HG03060 (cell line): ENCODE results near the gene NSD2.

Experiments used
- ATAC-seq: cut with Tn5 transposase; IDR thresholded peaks from one replicate; pipeline ENCODE4 v1.9.1; 2021; ENCODE audit warnings: low read depth, moderate number of reproducible peaks; ENCODE audit not compliant: unreplicated experiment

The NSD2 gene

GRCh38 chr4:1862961-1863296 is 8.3 kb upstream of the NSD2 start:
- no peak for ATAC-seq

DNA sequence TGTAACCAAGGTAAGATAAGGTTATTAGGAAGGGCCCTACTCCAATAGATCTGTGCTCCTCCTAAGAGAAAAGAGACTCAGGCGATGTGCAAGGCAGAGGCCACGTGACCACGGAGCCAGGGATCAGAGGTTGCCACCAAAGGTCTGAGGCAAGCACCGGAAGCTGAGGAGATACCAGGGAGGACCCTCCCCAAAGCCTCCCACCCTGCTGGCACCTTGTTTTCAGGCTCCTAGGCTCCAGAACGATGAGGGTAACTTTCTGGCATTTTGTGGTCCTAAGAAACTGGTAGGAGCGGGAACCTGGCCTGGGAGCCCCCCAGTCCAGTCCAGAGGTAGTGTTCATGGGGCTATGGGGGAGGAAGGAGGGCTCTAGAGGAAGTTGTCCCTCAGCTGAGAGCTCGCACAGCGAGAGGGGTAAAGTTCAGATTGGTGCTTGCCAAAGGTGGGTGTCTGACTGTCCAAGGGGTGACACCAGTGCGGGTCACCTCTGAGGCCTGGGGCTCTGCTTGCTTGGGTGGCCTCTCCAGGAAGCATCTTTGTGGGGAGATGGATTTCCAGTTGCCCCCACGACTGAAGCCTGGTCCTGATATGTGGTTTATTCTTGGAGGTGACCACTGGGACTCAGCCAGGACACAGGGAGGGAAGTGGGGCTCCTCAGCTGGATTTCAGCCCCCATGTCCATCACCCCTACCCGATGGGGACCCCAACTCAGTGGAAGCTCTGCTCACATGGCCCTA is 7.7 kb upstream of the NSD2 start:
- no peak for ATAC-seq

DNA sequence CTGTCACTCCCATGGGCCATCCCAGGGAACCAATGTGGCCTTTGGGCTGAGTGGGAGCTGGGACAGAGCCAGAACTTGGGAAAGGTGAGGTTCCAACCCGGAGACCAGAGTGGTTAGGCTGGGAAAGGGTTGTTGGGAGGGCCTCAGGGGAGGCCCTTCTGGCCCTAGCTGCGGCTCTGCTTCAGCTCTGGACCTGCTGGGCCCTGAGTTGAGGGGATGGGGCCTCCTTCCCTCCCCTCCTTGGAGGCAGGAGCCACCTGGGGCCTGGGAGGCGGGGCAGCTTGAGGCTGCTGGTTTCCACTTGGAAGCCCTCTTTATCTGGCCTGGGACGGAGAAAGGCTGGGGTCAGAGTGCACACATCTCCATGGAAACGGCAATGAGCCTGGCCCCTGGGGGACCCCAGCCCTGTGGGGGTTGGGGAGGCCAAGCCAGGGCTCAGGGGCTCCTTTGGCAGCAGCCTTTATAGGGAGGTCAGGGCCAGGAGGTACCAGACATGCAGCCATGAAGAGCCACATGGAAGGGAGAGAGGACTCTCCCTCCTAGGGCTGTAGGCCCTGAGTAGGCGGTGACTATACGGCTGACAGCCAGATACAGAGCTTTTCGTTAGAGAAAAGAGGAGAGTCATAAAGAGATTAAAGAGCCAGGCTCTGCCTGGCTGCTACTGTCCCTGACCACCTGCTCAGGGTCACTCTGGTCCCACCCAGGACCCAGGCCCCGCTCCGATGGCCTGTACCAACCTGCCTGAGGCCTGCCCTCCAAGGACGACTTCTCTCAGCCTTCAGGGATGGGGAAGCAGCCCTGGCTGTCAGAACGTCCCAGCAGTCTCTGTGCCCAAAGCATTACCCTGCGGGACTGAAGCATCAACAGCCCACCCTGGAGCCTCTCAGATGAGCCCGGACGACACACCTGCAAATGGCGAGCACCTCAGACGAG is 6.9 kb upstream of the NSD2 start:
- no peak for ATAC-seq

- no peak for ATAC-seq
These were observed 5.0 kb upstream of the NSD2 start for GRCh38 chr4:1866189-1866661.

GRCh38 chr4:1868293-1868692 is 2.9 kb upstream of the NSD2 start:
- no peak for ATAC-seq

DNA sequence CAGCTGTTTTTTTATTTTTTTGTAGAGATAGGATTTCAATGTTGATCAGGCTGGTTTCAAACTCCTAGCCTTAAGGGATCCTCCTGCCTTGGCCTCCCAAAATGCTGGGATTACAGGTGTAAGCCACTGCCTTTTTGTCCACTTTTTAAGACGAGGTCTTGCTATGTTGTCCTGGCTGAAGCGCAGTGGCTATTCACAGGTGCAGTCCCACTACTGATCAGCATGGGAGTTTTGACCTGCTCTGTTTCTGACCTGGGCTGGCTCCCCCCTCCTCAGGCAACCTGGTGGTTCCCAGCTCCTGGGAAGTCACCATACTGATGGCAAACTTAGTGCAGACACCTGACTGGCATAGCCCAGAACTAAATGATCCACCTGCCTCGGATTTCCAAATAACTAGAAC is 2.3 kb upstream of the NSD2 start:
- ATAC-seq: no peak

- peak; percentile 4 for ATAC-seq
These were observed 1.5 kb upstream of the NSD2 start for GRCh38 chr4:1869530-1870327.

DNA sequence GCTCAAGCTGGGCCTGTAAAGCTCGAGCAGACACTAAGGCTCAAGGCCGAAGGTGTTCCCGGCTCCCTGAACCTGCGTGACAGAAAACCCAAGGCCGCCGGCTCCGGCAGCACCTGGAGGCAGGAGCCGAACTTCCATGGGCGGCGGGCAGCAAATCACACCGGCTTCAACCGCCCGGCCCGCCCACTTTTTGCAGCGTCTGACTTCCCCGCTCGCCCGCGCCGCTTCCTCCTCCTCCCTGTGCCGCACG is 940 bp upstream of the NSD2 start:
- ATAC-seq: peak; percentile 35

- ATAC-seq: no peak
These were observed 353 bp downstream of the NSD2 start for GRCh38 chr4:1871471-1872021.

DNA sequence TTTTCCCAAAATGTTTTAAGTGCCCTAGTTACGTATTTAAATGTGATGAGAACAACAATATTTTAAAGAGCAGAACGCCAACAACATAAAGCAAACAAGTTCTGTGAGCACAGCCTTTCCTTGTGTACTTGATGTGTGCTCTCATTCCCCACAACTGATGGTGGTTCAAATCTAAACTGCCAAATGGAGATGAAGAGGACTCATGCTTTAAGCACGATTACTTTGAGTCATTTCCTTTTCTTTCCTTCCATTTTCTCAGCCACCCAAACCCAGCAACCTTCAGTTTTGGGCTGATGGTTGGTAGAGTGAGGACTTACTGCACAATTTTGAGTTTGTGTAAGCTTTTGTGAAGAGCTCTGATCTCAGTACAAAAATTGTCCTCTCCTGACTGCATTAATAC is 1.7 kb downstream of the NSD2 start:
- ATAC-seq: no peak

GRCh38 chr4:1873291-1873690 is 2.1 kb downstream of the NSD2 start:
- ATAC-seq: no peak

DNA sequence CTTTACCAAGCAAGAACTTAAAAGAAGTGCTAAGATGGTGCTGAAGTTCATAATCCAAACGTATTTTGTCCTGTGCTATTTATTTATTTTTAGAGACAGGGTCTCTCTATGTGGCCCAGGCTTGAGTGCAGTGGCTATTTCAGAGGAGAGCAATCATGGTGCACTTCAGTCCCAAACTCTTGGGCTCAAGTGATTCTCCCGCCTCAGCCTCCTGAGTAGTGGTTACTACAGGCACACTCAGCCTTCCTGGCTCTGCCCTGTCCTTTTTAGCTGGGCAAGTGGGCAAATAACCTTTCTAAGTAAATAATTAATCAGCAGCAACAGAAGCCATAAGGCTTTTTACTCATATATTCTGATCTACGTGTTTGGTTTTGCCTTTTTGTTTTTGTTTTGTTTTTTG is 2.6 kb downstream of the NSD2 start:
- no peak for ATAC-seq

DNA sequence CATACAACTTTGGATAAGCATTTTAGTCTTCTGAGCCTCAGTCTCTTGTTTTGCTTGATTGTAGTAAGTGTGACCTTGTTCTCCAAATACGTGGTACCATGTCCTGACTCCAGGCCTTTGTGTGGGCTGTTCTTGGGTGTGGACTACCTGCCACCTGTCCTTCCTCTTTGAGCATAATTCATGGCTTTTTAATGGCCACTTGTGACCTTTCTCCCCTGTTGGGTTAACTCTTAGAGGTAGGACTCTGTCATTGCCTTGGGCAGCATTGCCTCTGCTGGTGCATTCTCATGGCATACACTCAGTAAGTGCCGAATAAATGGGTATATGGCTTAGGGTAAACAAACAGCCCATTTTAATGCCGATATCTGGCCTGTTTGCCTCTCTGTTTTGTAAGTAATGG is 3.0 kb downstream of the NSD2 start:
- ATAC-seq: no peak

DNA sequence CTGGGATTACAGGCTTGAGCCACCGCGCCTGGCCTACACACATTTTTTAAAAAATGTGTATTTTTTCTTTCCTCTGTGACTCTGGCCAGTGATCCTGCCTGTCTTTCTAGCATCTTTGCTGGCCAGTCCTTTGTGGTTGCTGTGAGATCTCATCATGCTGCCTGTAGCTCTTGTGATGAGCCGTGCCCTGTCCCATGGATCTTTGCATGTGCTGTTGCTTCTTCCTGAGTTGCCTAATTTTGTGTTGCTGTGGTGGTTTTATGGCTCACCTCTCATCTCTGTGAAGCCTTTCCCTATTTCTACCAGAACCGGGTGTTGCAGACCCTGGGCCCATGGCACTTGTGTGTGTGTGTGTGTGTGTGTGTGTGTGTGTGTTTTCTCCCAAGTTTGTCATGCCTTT is 8.3 kb downstream of the NSD2 start:
- ATAC-seq: no peak

- no peak for ATAC-seq
These were observed 9.1 kb downstream of the NSD2 start for GRCh38 chr4:1880332-1880731.

- ATAC-seq: no peak
These were observed 11.7 kb downstream of the NSD2 start for GRCh38 chr4:1882850-1883271.

DNA sequence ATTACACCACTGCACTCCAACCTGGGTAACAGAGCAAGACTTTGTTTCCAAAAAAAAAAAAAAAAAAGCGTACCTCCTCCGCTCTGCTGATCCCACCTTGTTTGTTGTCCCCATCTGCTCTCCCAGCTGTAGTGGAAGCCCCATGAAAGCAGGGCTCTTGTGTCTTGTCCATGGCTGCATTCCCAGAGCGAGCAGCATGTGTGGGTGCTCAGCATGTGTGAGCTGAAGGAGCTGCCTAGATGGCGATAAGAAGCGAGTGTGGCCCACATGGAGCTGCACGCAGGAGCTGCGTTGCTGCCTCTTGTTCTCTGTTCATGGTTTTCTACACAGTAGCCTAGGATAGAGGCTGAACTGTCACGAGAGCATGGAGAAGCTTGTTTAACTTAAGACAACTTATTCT is 12.4 kb downstream of the NSD2 start:
- ATAC-seq: no peak

DNA sequence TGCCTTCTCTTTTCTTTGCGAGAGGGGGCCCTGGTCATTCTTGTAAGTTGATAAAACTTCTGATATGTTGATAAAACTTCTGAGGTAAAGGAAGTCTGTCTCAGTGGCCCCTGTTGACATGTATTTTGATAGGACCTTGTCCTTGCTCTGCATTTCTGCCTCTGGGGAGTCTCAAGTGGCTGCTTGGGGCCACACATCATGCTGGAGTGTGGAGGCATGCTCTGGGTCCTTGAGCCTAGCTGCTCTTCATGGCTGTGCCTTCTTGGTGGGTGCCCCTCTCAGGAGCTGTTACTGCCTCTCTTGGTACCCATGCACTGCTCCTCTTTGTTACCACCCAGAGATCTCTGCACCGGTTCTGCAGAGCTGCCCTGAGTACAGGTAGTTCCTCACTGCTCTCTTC is 14.2 kb downstream of the NSD2 start:
- no peak for ATAC-seq

DNA sequence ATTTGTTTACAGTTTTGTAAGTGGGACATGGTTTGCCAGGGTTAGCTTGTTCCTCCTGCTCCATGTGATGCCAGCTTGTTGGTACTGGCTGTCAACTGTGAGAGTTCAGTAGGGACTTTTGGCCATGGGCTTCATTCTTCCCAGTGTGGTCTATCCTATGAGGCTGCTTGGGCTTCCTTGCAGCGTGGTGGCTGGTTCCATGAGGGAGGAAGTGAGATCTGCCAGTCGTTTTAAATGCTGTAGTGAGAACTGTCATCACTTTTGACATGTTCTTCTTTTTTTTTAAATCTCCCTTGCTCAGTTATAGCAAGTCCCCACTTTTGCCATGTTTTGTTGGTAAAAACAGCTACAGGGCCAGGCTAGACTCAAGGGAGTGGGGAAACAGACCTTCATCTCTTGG is 15.9 kb downstream of the NSD2 start:
- ATAC-seq: no peak

GRCh38 chr4:1890979-1891570 is 19.9 kb downstream of the NSD2 start:
- no peak for ATAC-seq
